Activated naive CD4-positive, alpha-beta T cell treated with anti-CD3 and anti-CD28 coated beads, Interleukin-2, amount 50 U/mL, for 24 hours (primary cell): ENCODE measurements around the gene NOM1.
"Not testable (repeated sequence)": the region's sequence is repeated elsewhere in the genome, so short reads cannot be mapped to it uniquely, and the experiment has no call there.

Experiments used
- H3K27ac Mint-ChIP-seq: one replicate; pipeline ENCODE4 v1.8.0; 2021; ENCODE audit warnings: mild to moderate bottlenecking, mixed read lengths
- H3K27me3 Mint-ChIP-seq: one replicate; pipeline ENCODE4 v1.8.0; 2021; ENCODE audit warnings: mixed read lengths
- H3K36me3 Mint-ChIP-seq: one replicate; pipeline ENCODE4 v1.8.0; 2021; ENCODE audit warnings: mixed read lengths
- H3K4me1 Mint-ChIP-seq: one replicate; pipeline ENCODE4 v1.8.0; 2021; ENCODE audit warnings: mixed read lengths
- H3K4me3 Mint-ChIP-seq: one replicate; pipeline ENCODE4 v1.8.0; 2021; ENCODE audit warnings: mild to moderate bottlenecking, mixed read lengths
- H3K9me3 Mint-ChIP-seq: one replicate; pipeline ENCODE4 v1.8.0; 2021; ENCODE audit warnings: mixed read lengths

Gene NOM1

GRCh38 chr7:156928406-156928747 lies 21.1 kb upstream of the NOM1 start:
- Mint-ChIP-seq H3K9me3 (no peaks in the 10 kb centered on the region), H3K27ac (no peak overlapping the region), H3K27me3 (peaks cover 1% of the 10 kb centered on the region), H3K4me3 (no peak overlapping the region), H3K4me1 (peaks cover 26% of the 10 kb centered on the region), H3K36me3 (no peaks in the 10 kb centered on the region)

- Mint-ChIP-seq H3K4me3 (no peak overlapping the region), H3K9me3 (no peaks in the 10 kb centered on the region), H3K4me1 (peaks cover 19% of the 10 kb centered on the region), H3K36me3 (no peaks in the 10 kb centered on the region), H3K27me3 (peaks cover 1% of the 10 kb centered on the region), H3K27ac (peak overlapping the region; percentile 62)
These were observed 19.5 kb upstream of the NOM1 start for GRCh38 chr7:156929789-156930539.

GRCh38 chr7:156932006-156932405 lies 17.5 kb upstream of the NOM1 start:
- no peak overlapping the region for H3K27ac Mint-ChIP-seq

DNA sequence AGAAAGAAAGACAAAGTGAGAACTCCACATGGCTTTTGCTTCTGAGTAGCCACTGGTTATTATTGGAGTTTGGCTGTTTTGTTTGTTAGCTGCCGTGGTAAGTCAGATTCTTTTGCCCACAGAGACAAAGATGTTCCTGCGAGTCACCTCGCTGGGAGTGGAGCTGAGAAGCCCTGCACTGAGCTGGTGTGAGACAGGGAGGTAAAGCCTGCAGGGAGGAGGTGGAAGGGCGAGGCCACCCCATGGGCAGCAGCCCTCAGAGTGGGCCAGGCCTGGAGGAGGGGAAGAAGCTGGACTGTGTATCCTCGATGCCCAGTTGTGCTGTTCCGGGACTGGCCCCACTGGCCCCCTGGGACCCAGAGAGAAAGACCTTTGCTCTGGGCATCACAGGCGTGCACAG lies 14.3 kb upstream of the NOM1 start:
- H3K4me1 Mint-ChIP-seq, result peaks cover 4% of the 10 kb centered on the region
- H3K4me3 Mint-ChIP-seq, result no peak overlapping the region
- H3K27ac Mint-ChIP-seq, result no peak overlapping the region
- H3K27me3 Mint-ChIP-seq, result peaks cover 3% of the 10 kb centered on the region
- no peaks in the 10 kb centered on the region for H3K9me3 Mint-ChIP-seq
- no peaks in the 10 kb centered on the region for H3K36me3 Mint-ChIP-seq

More at GRCh38 chr7:156932006-156932405, 17.5 kb upstream of the NOM1 start:
- H3K4me3 Mint-ChIP-seq, result no peak overlapping the region
- no peaks in the 10 kb centered on the region for H3K36me3 Mint-ChIP-seq
- H3K27me3 Mint-ChIP-seq, result peaks cover 1% of the 10 kb centered on the region
- H3K9me3 Mint-ChIP-seq, result no peaks in the 10 kb centered on the region
- peaks cover 19% of the 10 kb centered on the region for H3K4me1 Mint-ChIP-seq

- H3K36me3 Mint-ChIP-seq, H3K27ac Mint-ChIP-seq, H3K27me3 Mint-ChIP-seq, H3K9me3 Mint-ChIP-seq, H3K4me1 Mint-ChIP-seq, H3K4me3 Mint-ChIP-seq: not testable (repeated sequence)
These were observed 12.7 kb upstream of the NOM1 start for GRCh38 chr7:156936766-156937165.

DNA sequence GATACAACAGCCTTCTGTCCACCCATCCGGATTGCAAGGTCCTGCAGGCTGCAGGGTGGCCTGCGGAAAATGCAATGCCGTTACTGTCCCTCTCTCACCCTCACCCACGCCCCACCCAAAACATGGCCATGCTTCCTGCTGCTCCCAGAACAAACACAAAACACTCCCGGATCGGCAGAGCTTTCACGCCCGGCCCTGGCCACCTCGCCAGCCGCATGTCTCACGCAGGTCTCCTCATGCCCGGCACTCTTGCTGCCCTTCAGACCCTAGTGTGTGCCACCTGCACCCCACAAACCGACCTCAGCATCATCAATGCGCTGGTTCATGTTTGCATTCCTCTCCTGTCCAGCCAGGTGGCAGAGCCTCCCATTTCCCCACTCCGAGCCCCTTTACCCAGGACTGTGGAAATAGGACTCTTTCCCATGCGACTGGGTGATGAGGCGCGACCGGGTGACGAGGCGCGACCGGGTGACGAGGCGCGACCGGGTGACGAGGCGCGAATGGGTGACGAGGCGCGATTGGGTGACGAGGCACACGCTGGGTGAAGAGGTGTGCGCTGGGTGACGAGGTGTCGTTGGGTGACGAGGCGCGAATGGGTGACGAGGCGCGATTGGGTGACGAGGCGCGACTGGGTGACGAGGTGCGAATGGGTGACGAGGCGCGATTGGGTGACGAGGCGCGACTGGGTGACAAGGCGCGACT lies 8.9 kb upstream of the NOM1 start:
- H3K4me3 Mint-ChIP-seq, result no peak overlapping the region
- no peak overlapping the region for H3K27ac Mint-ChIP-seq
- no peaks in the 10 kb centered on the region for H3K36me3 Mint-ChIP-seq
- H3K27me3 Mint-ChIP-seq, result peaks cover 9% of the 10 kb centered on the region
- no peaks in the 10 kb centered on the region for H3K9me3 Mint-ChIP-seq
- H3K4me1 Mint-ChIP-seq, result no peaks in the 10 kb centered on the region

DNA sequence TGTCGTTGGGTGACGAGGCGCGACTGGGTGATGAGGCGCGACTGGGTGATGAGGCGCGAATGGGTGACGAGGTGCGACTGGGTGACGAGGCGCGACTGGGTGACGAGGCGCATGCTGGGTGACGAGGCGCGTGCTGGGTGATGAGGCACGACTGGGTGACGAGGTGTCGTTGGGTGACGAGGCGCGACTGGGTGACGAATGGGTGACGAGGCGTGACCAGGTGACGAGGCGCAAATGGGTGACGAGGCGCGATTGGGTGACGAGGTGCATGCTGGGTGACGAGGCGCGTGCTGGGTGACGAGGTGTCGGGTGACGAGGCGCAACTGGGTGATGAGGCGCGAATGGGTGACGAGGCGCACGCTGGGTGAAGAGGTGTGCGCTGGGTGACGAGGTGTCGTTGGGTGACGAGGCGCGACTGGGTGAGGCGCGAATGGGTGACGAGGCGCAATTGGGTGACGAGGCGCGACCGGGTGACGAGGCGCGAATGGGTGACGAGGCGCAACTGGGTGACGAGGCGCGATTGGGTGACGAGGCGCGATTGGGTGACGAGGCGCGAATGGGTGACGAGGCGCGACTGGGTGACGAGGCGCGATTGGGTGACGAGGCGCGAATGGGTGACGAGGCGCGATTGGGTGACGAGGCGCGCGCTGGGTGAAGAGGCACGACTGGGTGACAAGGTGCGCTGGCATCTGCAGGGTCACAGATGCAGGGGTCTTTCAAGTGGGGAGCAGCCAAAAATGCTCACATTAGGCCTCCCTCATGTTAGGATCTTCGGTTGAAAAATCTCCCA lies 7.9 kb upstream of the NOM1 start:
- Mint-ChIP-seq H3K27ac (peak overlapping the region; percentile 23), H3K9me3 (no peaks in the 10 kb centered on the region), H3K36me3 (no peaks in the 10 kb centered on the region), H3K27me3 (peaks cover 9% of the 10 kb centered on the region), H3K4me3 (no peak overlapping the region), H3K4me1 (no peaks in the 10 kb centered on the region)

DNA sequence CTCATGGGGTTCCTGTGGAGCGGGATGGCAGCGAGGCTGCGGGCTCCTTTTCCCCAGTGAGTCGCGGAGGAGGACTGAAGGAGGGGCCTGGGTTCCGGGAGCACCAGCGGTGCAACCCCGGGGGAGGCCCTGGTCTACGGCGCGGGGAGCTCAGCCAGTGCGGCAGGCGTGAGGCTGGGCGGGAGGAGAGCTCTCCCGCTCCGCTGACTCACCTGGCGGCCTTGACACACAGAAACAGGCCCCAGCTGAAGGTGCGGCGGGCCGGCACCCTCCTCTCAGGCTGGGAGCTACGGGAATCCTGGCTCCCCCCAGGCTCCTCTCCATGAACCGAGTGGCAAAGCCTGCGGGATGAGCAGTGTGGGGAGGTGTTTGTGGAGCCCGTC lies 6.8 kb upstream of the NOM1 start:
- H3K27ac Mint-ChIP-seq, result no peak overlapping the region

DNA sequence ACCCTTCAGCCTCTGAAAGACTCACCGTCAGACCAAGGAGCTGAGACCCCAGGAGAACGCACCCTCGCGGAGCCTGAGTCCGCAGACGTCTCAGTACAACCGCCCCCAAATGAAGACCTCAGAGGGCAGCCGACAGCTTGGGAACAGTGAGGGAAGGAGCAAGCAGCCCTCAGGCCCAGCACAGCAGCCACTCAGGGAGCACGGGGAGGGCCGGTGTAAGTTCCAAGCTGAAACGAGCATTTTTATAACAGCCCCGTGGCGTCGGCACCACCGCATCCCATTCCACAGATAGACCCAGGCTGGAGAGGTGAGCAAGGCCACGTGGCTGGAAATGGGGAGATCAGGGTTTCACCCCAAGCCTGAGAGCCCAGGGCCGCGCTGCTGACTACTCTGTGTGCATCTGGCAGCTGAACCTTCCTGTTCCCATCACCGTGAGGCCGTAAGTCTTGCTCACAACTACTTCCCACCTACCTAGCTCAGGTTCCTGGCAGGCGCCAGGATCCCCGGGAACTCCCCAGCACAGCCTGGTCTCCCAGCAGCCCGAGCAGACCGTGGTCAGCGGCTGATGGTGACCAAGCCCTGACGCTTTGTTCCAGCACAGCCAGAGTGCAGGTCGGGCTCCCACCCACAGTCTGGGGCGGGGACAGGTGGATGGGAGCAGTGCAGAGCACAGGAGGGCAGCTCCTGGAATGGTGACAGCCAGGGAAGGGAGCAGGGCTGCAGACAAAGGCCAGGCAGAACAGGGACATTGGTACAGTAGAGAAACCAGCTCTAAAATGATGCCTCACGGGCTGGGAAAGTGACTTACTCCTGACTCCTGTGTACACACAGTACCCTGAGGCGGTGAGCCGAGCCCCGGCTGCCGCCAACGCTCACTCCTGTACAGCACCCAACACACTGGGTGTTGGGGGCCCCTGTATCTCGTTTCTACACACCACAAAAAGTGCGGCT lies 6.1 kb upstream of the NOM1 start:
- peaks cover 7% of the 10 kb centered on the region for H3K27me3 Mint-ChIP-seq
- no peaks in the 10 kb centered on the region for H3K36me3 Mint-ChIP-seq
- H3K4me1 Mint-ChIP-seq, result no peaks in the 10 kb centered on the region
- H3K4me3 Mint-ChIP-seq, result peak overlapping the region; percentile 19
- H3K9me3 Mint-ChIP-seq, result no peaks in the 10 kb centered on the region
- no peak overlapping the region for H3K27ac Mint-ChIP-seq

More for the DNA sequence above, 6.8 kb upstream of the NOM1 start:
- Mint-ChIP-seq H3K9me3 (no peaks in the 10 kb centered on the region), H3K4me3 (peak overlapping the region; percentile 19), H3K36me3 (no peaks in the 10 kb centered on the region), H3K4me1 (no peaks in the 10 kb centered on the region), H3K27me3 (peaks cover 9% of the 10 kb centered on the region)

- Mint-ChIP-seq H3K36me3 (no peaks in the 10 kb centered on the region), H3K9me3 (no peaks in the 10 kb centered on the region), H3K27me3 (peaks cover 7% of the 10 kb centered on the region), H3K27ac (no peak overlapping the region), H3K4me3 (no peak overlapping the region), H3K4me1 (no peaks in the 10 kb centered on the region)
These were observed 4.6 kb upstream of the NOM1 start for GRCh38 chr7:156944876-156945275.

DNA sequence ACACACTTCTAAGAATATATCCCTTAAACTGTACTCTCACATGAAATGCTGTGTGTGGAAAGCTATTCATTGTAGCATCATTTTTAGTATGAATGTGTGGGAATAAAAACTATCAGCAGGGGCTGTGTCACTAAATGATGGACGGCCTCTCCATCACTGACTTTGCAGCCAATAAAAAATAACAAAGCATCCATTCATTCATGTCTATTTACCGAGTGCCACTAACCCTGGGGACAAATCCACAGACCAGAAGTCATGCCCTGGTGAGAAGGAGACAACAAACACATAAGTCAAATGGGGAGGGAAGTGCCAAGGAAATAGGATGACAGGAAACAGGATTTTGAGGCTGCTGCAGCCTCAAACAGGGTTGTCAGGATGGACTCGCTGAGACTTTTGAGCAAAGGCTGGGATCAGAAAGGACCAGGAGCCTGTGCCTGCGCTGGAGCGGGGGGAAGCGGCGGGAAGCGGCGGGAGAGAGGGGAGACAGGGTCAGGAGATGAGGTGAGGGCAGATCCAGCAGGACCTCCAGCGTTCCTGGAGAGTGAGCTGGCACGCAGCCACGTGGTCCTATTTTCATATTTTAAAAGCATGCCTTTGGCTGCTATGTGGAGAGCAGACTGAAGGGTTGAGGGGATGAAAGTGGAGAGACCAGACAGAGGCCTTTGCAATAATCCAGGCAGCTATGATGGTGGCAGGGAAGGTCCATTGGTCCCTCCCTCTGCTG lies 2.2 kb upstream of the NOM1 start:
- H3K36me3 Mint-ChIP-seq, result peaks cover 5% of the 10 kb centered on the region
- no peaks in the 10 kb centered on the region for H3K9me3 Mint-ChIP-seq
- peaks cover 7% of the 10 kb centered on the region for H3K27me3 Mint-ChIP-seq
- H3K4me1 Mint-ChIP-seq, result peaks cover 17% of the 10 kb centered on the region
- peak overlapping the region; percentile 62 for H3K4me3 Mint-ChIP-seq
- peak overlapping the region; percentile 37 for H3K27ac Mint-ChIP-seq

DNA sequence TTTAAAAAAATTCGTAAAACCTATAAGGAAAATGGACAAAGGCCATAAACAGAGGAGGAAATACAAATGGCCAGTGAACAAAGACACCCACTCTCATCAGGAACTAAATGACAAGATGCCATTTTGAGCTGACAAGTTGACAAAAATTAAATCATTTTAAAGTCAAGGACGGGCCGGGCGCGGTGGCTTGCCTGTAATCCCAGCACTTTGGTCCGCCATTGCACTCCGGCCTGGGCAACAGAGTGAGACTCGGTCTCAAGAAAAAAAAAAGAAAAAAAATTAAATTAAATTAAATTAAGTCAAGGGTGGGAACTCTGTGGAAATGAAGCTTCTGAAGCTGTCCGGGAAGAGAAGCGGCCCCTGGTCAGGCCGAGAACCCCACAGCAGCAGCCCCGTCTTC lies 1.2 kb upstream of the NOM1 start:
- Mint-ChIP-seq H3K4me3 (no peak overlapping the region), H3K27me3 (peaks cover 5% of the 10 kb centered on the region), H3K27ac (no peak overlapping the region), H3K9me3 (no peaks in the 10 kb centered on the region), H3K36me3 (peaks cover 5% of the 10 kb centered on the region), H3K4me1 (peaks cover 27% of the 10 kb centered on the region)

- no peaks in the 10 kb centered on the region for H3K9me3 Mint-ChIP-seq
- peaks cover 12% of the 10 kb centered on the region for H3K36me3 Mint-ChIP-seq
- no peaks in the 10 kb centered on the region for H3K27me3 Mint-ChIP-seq
- peak overlapping the region; percentile 98 for H3K4me3 Mint-ChIP-seq
- H3K27ac Mint-ChIP-seq, result peak overlapping the region; percentile 96
- H3K4me1 Mint-ChIP-seq, result peaks cover 35% of the 10 kb centered on the region
These were observed 908 bp downstream of the NOM1 start for GRCh38 chr7:156950381-156950858.

DNA sequence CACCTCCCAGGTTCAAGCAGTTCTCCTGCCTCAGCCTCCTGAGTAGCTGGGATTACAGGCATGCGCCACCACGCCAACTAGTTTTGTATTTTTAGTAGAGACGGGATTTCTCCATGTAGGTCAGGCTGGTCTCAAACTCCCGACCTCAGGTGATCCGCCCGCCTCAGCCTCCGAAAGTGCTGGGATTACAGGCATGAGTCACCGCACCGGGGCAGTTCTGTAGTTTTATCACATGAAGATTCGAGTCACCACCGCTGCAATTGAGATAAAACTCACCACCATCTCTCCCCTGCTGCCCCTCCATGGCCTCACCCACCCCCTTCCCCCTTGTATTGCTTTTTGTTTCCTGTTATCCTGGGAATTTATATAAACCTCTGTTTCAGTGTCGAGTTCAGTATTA lies 3.7 kb downstream of the NOM1 start:
- Mint-ChIP-seq H3K4me1 (peaks cover 41% of the 10 kb centered on the region), H3K36me3 (peaks cover 13% of the 10 kb centered on the region)
- H3K4me3 Mint-ChIP-seq, H3K27me3 Mint-ChIP-seq, H3K27ac Mint-ChIP-seq, H3K9me3 Mint-ChIP-seq: not testable (repeated sequence)
